ENCODE data around the gene PHACTR1.
"Not testable (repeated sequence)": the region's sequence is repeated elsewhere in the genome, so short reads cannot be mapped to it uniquely, and the experiment has no call there.

PHACTR1 gene

GRCh38 chr6:12898603-12899002, 182.0 kb downstream of the PHACTR1 start:
- DNase-seq (ENCODE audit: low read depth, low spot score): no peak

- no peak for DNase-seq (ENCODE audit: low read depth, low spot score)
Measured at GRCh38 chr6:12899046-12899833, 182.7 kb downstream of the PHACTR1 start.

GRCh38 chr6:12903246-12903645, 186.7 kb downstream of the PHACTR1 start:
- no peak for DNase-seq (ENCODE audit: low read depth, low spot score)

- no peak for DNase-seq (ENCODE audit: low read depth, low spot score)
Measured at GRCh38 chr6:12909833-12910232, 193.3 kb downstream of the PHACTR1 start.

- DNase-seq (ENCODE audit: low read depth, low spot score): no peak
Measured at GRCh38 chr6:12911427-12911826, 194.9 kb downstream of the PHACTR1 start.

- no peak for DNase-seq (ENCODE audit: low read depth, low spot score)
Measured at GRCh38 chr6:12913201-12913600, 196.6 kb downstream of the PHACTR1 start.

- DNase-seq (ENCODE audit: low read depth, low spot score): no peak
Measured at GRCh38 chr6:12916006-12916405, 199.4 kb downstream of the PHACTR1 start.

GRCh38 chr6:12916420-12917136, 200.0 kb downstream of the PHACTR1 start:
- DNase-seq (ENCODE audit: low read depth, low spot score): no peak

- DNase-seq (ENCODE audit: low read depth, low spot score): no peak
Measured at GRCh38 chr6:12921467-12921866, 204.9 kb downstream of the PHACTR1 start.

GRCh38 chr6:12923644-12924235, 207.2 kb downstream of the PHACTR1 start:
- DNase-seq (ENCODE audit: low read depth, low spot score): no peak

- DNase-seq (ENCODE audit: low read depth, low spot score): no peak
Measured at GRCh38 chr6:12924911-12925310, 208.3 kb downstream of the PHACTR1 start.

GRCh38 chr6:12927746-12928145, 211.2 kb downstream of the PHACTR1 start:
- no peak for DNase-seq (ENCODE audit: low read depth, low spot score)

GRCh38 chr6:12929678-12930077, 213.1 kb downstream of the PHACTR1 start:
- DNase-seq (ENCODE audit: low read depth, low spot score): no peak

- no peak for DNase-seq (ENCODE audit: low read depth, low spot score)
Measured at GRCh38 chr6:12931639-12932038, 215.1 kb downstream of the PHACTR1 start.

- no peak for DNase-seq (ENCODE audit: low read depth, low spot score)
Measured at GRCh38 chr6:12935637-12936036, 219.1 kb downstream of the PHACTR1 start.

GRCh38 chr6:12937971-12938370, 221.4 kb downstream of the PHACTR1 start:
- no peak for DNase-seq (ENCODE audit: low read depth, low spot score)

- no peak for DNase-seq (ENCODE audit: low read depth, low spot score)
Measured at GRCh38 chr6:12939314-12939713, 222.7 kb downstream of the PHACTR1 start.

- no peak for DNase-seq (ENCODE audit: low read depth, low spot score)
Measured at GRCh38 chr6:12941422-12941821, 224.9 kb downstream of the PHACTR1 start.

GRCh38 chr6:12943549-12943948, 227.0 kb downstream of the PHACTR1 start:
- no peak for DNase-seq (ENCODE audit: low read depth, low spot score)

GRCh38 chr6:12944001-12944400, 227.4 kb downstream of the PHACTR1 start:
- no peak for DNase-seq (ENCODE audit: low read depth, low spot score)

GRCh38 chr6:12944528-12944927, 228.0 kb downstream of the PHACTR1 start:
- DNase-seq (ENCODE audit: low read depth, low spot score): not testable (repeated sequence)

GRCh38 chr6:12947151-12947871, 230.7 kb downstream of the PHACTR1 start:
- no peak for DNase-seq (ENCODE audit: low read depth, low spot score)
